ENCODE measurements around the gene AMFR.
A peak's percentile ranks its signal among the peaks of the same experiment; 100 is the strongest.

DNA sequence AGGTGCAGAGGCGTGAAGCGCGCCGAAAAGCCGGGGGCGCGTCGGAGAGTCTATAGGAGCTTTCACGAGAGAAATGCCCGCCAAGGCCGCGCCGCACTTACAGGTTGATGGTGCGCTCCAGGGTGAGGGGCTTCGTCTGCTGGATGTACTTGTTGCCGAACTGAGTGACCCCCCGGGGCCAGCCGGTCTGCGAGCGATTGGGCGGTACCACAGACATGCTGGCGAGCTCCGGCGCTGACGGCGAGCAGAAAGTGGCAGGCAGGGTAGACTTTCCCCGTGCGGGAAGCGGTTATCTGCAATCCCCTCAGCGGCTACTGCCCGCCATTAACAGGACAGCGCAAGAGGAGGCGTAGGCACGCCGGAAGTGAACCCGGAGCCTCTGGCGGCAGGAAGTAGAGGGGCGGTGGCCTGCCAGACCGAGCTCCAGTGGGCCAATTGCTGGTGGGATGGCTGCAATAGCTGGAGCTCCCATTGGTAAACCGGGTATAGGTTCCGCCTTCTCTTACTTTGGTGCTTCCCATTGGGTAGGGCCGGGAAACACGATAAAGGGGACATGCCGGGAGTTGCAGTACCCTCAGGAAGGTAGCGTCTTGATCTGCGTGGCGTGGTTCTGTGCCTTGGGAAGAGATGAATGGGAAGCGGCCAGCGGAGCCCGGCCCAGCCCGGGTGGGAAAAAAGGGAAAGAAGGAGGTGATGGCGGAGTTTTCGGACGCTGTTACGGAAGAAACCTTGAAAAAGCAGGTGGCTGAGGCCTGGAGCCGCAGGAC lies 25.8 kb upstream of the AMFR start, which contains the start of the genes NUDT21 and OGFOD1:
- TF ChIP-seq POLR2A (IDR thresholded peaks at IDR 0.05) = peak; percentile 47
- no peak for TF ChIP-seq CTCF (IDR thresholded peaks at IDR 0.05)

Measured in testis (tissue), 2 donors.